ENCODE data around the gene LY9.

DNA sequence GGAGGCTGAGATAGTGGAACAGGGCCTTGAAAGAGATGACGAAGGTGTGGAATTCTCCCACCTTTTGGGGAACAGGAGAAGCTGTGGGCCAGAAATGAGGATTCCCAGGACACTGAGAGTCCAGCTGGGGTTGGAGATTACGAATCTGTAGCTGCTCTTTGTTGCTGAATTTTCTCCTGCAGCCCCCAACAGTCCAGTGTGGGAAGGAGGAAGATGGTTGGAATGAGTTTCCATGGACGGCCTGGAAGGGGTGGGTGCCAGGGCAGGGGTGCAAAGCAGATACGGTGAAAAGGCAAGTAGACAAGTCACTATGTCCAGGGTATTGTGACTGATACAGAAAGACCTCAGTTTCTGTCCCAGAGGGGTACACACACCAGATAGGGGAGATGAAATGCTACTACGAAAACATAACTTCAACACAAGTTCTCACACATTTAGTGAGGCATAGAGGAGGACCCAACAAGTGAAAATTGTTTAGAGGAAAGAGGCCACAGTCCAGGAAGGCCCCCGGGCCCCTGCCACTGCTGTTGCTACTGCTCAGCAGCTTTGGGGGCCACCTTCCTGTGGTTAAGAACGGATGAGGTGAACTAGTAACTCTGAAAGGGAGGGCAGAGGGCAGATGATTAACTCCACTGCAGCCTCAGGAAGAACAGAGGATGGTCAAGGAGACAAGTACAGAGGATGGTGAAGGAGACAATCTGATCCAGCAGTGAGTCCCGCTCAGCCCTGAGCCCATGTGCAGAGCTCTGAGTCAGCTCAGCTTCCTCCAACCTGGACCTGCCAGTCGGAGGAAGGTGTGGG, 59.4 kb downstream of the LY9 start:
- TF ChIP-seq, protein P1, sequence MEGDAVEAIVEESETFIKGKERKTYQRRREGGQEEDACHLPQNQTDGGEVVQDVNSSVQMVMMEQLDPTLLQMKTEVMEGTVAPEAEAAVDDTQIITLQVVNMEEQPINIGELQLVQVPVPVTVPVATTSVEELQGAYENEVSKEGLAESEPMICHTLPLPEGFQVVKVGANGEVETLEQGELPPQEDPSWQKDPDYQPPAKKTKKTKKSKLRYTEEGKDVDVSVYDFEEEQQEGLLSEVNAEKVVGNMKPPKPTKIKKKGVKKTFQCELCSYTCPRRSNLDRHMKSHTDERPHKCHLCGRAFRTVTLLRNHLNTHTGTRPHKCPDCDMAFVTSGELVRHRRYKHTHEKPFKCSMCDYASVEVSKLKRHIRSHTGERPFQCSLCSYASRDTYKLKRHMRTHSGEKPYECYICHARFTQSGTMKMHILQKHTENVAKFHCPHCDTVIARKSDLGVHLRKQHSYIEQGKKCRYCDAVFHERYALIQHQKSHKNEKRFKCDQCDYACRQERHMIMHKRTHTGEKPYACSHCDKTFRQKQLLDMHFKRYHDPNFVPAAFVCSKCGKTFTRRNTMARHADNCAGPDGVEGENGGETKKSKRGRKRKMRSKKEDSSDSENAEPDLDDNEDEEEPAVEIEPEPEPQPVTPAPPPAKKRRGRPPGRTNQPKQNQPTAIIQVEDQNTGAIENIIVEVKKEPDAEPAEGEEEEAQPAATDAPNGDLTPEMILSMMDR (IDR thresholded peaks at IDR 0.05): no peak
- TF ChIP-seq EZH2 (IDR thresholded peaks at IDR 0.05): no peak

All from neural progenitor cell (in vitro differentiated cells).